GM21737 (cell line): ENCODE results near the gene RBMY1E.
"Not testable (repeated sequence)": the region's sequence is repeated elsewhere in the genome, so short reads cannot be mapped to it uniquely, and the experiment has no call there.

Experiments
- ATAC-seq: cut with Tn5 transposase; IDR thresholded peaks from one replicate; pipeline ENCODE4 v1.9.1; 2021; ENCODE audit warnings: mild to moderate bottlenecking, moderate library complexity; ENCODE audit not compliant: unreplicated experiment

The RBMY1E gene

DNA sequence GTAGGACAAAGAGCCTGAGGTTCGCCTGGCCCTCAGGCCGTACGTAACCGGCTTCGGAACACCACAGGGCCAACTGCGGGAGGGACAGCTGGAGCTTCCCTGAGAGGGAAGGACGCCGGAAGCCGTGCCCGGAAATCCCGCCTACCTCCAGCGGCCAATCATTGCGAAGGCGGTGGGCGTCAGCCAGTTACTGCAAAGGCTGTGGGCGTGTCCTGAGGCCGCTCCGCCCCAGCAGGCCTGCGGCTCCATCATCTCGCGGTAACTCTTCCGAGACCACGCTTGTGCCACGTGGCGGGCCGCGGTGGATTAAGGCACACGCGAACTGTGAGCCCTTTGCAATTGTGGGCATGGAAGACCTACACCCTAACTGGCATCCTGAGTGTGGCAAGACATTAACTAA, at the start of gene RBMY1E:
Gene RBMY1E (minus strand): TSS at position 101 of the 400 bp plus-strand sequence. CDS start 1,978 bp downstream, outside the sequence.
- not testable (repeated sequence) for ATAC-seq

DNA sequence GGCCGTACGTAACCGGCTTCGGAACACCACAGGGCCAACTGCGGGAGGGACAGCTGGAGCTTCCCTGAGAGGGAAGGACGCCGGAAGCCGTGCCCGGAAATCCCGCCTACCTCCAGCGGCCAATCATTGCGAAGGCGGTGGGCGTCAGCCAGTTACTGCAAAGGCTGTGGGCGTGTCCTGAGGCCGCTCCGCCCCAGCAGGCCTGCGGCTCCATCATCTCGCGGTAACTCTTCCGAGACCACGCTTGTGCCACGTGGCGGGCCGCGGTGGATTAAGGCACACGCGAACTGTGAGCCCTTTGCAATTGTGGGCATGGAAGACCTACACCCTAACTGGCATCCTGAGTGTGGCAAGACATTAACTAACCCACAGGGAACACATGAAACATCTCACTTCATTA, 23.4 kb downstream of the RBMY1E start, which contains the start of gene RBMY1D:
Gene RBMY1D (minus strand): TSS at position 101 of the 400 bp plus-strand sequence. CDS start 2,013 bp downstream, outside the sequence.
- ATAC-seq: not testable (repeated sequence)

DNA sequence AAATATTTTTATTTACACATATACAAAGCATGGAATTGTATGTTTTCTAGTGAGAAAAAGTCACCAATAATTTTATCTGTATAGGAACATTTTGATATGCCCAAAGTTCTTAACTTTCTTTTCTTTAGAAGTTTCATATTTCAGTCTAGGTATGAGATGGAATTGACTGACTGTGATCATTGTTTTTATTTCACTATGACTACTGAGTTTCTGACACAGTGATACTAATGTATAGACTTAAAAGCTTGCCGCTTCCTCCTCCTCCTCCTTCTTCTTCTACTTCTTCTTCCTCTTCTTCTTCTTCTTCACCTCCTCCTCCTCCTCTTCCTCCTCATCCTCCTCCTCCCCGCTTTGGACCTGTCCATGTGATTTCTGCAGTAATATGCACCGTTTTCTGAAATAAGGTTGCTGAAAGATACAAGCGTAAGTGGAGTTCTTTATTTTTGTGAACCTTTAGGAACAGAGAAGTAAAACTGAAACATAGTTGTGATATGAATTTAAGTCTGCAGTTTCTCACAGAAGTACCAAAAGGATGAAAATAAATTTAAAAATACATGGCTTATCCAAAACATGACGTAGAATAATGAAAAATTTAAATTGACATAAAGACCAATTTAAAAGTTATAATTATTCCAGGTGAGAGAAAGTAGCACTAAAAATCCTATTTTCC, 48.3 kb downstream of the RBMY1E start:
- ATAC-seq: peak; percentile 73
